Kidney capillary endothelial cell (primary cell): ENCODE measurements around the gene RASL11B.
A peak's percentile ranks its signal among the peaks of the same experiment; 100 is the strongest.

Experiments
- DNase-seq: peaks from one replicate; pipeline ENCODE4 v3.0.0-alpha.2; 2018; ENCODE audit warnings: low spot score

The RASL11B gene

GRCh38 chr4:52874948-52875347 lies 12.8 kb downstream of the RASL11B start:
- DNase-seq, result no peak

- DNase-seq, result no peak
Observed at GRCh38 chr4:52876069-52876468, 14.0 kb downstream of the RASL11B start.

GRCh38 chr4:52877036-52877435 lies 14.9 kb downstream of the RASL11B start:
- DNase-seq, result no peak

GRCh38 chr4:52877694-52878093 lies 15.6 kb downstream of the RASL11B start:
- no peak for DNase-seq

GRCh38 chr4:52879471-52879870 lies 17.4 kb downstream of the RASL11B start:
- no peak for DNase-seq

- no peak for DNase-seq
Observed at GRCh38 chr4:52880994-52881393, 18.9 kb downstream of the RASL11B start.

GRCh38 chr4:52883183-52883621 lies 21.1 kb downstream of the RASL11B start:
- no peak for DNase-seq

- DNase-seq, result no peak
Observed at GRCh38 chr4:52883707-52884669, 21.9 kb downstream of the RASL11B start.

GRCh38 chr4:52884994-52885393 lies 22.9 kb downstream of the RASL11B start:
- no peak for DNase-seq

GRCh38 chr4:52889354-52889753 lies 27.2 kb downstream of the RASL11B start:
- DNase-seq, result no peak

- DNase-seq, result no peak
Observed at GRCh38 chr4:52889778-52890520, 27.8 kb downstream of the RASL11B start.

GRCh38 chr4:52890521-52890791 lies 28.3 kb downstream of the RASL11B start:
- no peak for DNase-seq

GRCh38 chr4:52891743-52892142 lies 29.6 kb downstream of the RASL11B start:
- DNase-seq, result no peak

GRCh38 chr4:52892880-52893279 lies 30.8 kb downstream of the RASL11B start:
- no peak for DNase-seq

- DNase-seq, result no peak
Observed at GRCh38 chr4:52894443-52894842, 32.3 kb downstream of the RASL11B start.

GRCh38 chr4:52903273-52903672 lies 41.2 kb downstream of the RASL11B start:
- DNase-seq, result no peak

GRCh38 chr4:52904421-52904820 lies 42.3 kb downstream of the RASL11B start:
- no peak for DNase-seq

- DNase-seq, result no peak
Observed at GRCh38 chr4:52907510-52907909, 45.4 kb downstream of the RASL11B start.

- DNase-seq, result no peak
Observed at GRCh38 chr4:52910115-52910514, 48.0 kb downstream of the RASL11B start.

GRCh38 chr4:52911684-52912294 lies 49.7 kb downstream of the RASL11B start:
- peak; percentile 59 for DNase-seq

- DNase-seq, result no peak
Observed at GRCh38 chr4:52912608-52913007, 50.5 kb downstream of the RASL11B start.

GRCh38 chr4:52914051-52914605 lies 52.0 kb downstream of the RASL11B start:
- no peak for DNase-seq

- no peak for DNase-seq
Observed at GRCh38 chr4:52915191-52915590, 53.1 kb downstream of the RASL11B start.
